IPS-NIHi11 (cell line): Measurements from ENCODE around the gene ZFP91.

Experiments used
- DNase-seq: peaks from one replicate; pipeline ENCODE4 v3.0.0; 2012; ENCODE audit warnings: mixed read lengths, low spot score

The ZFP91 gene

GRCh38 chr11:58582437-58582836 lies 3.6 kb downstream of the ZFP91 start:
- DNase-seq: no peak

- no peak for DNase-seq
Measured at GRCh38 chr11:58586998-58587397, 8.1 kb downstream of the ZFP91 start.

- DNase-seq: no peak
Measured at GRCh38 chr11:58591659-58592058, 12.8 kb downstream of the ZFP91 start.

GRCh38 chr11:58592760-58593472 lies 14.1 kb downstream of the ZFP91 start:
- no peak for DNase-seq

- no peak for DNase-seq
Measured at GRCh38 chr11:58594826-58595225, 16.0 kb downstream of the ZFP91 start.

- DNase-seq: no peak
Measured at GRCh38 chr11:58596621-58597020, 17.8 kb downstream of the ZFP91 start.

- DNase-seq: no peak
Measured at GRCh38 chr11:58597486-58598144, 18.8 kb downstream of the ZFP91 start.

GRCh38 chr11:58600510-58600909 lies 21.6 kb downstream of the ZFP91 start:
- DNase-seq: no peak

- no peak for DNase-seq
Measured at GRCh38 chr11:58606930-58607714, 28.3 kb downstream of the ZFP91 start.

- no peak for DNase-seq
Measured at GRCh38 chr11:58608331-58608730, 29.5 kb downstream of the ZFP91 start.

GRCh38 chr11:58609723-58610122 lies 30.9 kb downstream of the ZFP91 start:
- DNase-seq: no peak

GRCh38 chr11:58613228-58613627 lies 34.4 kb downstream of the ZFP91 start:
- DNase-seq: no peak

- no peak for DNase-seq
Measured at GRCh38 chr11:58615559-58615958, 36.7 kb downstream of the ZFP91 start.

- DNase-seq: no peak
Measured at GRCh38 chr11:58616594-58616993, 37.7 kb downstream of the ZFP91 start.

- peak; percentile 31 for DNase-seq
Measured at GRCh38 chr11:58617976-58618557, 39.2 kb downstream of the ZFP91 start.

GRCh38 chr11:58621586-58622262 lies 42.9 kb downstream of the ZFP91 start:
- DNase-seq: no peak

- no peak for DNase-seq
Measured at GRCh38 chr11:58622344-58622743, 43.5 kb downstream of the ZFP91 start, which contains the start of gene CNTF. Gene CNTF, plus strand, starts transcription at chr11:58622665. Its CDS starts 88 bp downstream, at chr11:58622753.

GRCh38 chr11:58625086-58625485 lies 46.2 kb downstream of the ZFP91 start:
- no peak for DNase-seq

GRCh38 chr11:58625826-58626460 lies 47.1 kb downstream of the ZFP91 start:
- DNase-seq: no peak

- no peak for DNase-seq
Measured at GRCh38 chr11:58626934-58627483, 48.1 kb downstream of the ZFP91 start.

- no peak for DNase-seq
Measured at GRCh38 chr11:58628446-58628845, 49.6 kb downstream of the ZFP91 start.
